Fibroblast of mammary gland (primary cell): Measurements from ENCODE around the gene HSDL2.
A peak's percentile ranks its signal among the peaks of the same experiment; 100 is the strongest.

ENCODE experiments used
- DNase-seq: peaks from one replicate; pipeline ENCODE4 v3.0.0-alpha.2; 2010; ENCODE audit warnings: low read depth
- H3K4me3 ChIP-seq: 2 replicates; pipeline ENCODE4 v1.5.1; 2011; ENCODE audit warnings: low read depth, mild to moderate bottlenecking, low read length, moderate library complexity; ENCODE audit not compliant: control insufficient read depth
- CTCF ChIP-seq: conservative IDR thresholded peaks from 2 replicates; pipeline ENCODE4 v1.5.1; 2011; ENCODE audit warnings: low read depth, low read length, inconsistent platforms; ENCODE audit not compliant: control insufficient read depth, insufficient read depth

HSDL2 gene

GRCh38 chr9:112351184-112351583 lies 28.7 kb upstream of the HSDL2 start:
- DNase-seq: no peak
- H3K4me3 ChIP-seq: no peak overlapping the region
- TF ChIP-seq CTCF: no peak

- no peak for DNase-seq
- H3K4me3 ChIP-seq: no peak overlapping the region
- TF ChIP-seq CTCF: no peak
Measured at GRCh38 chr9:112352209-112352608, 27.7 kb upstream of the HSDL2 start.

- no peak for DNase-seq
- no peak overlapping the region for H3K4me3 ChIP-seq
- TF ChIP-seq CTCF: no peak
Measured at GRCh38 chr9:112354081-112354743, 25.7 kb upstream of the HSDL2 start.

- TF ChIP-seq CTCF: no peak
- H3K4me3 ChIP-seq: no peak overlapping the region
- DNase-seq: no peak
Measured at GRCh38 chr9:112355427-112355897, 24.4 kb upstream of the HSDL2 start.

- H3K4me3 ChIP-seq: no peak overlapping the region
- peak; percentile 77 for DNase-seq
- no peak for TF ChIP-seq CTCF
Measured at GRCh38 chr9:112360047-112360804, 19.7 kb upstream of the HSDL2 start.

GRCh38 chr9:112361601-112362000 lies 18.3 kb upstream of the HSDL2 start:
- peak; percentile 58 for DNase-seq
- H3K4me3 ChIP-seq: no peak overlapping the region

More at GRCh38 chr9:112361601-112362000, 18.3 kb upstream of the HSDL2 start:
- TF ChIP-seq CTCF: peak; percentile 20
